ENCODE results near the gene PTK7. TPM values are rescaled to one million over a fixed set of nuclear protein-coding genes. Genes with fewer than 3 reads are reported as not detected.

PTK7 gene
- total and polyA plus RNA-seq, 2 donors from 2014 or later: 26.0 to 55.2 TPM

DNA sequence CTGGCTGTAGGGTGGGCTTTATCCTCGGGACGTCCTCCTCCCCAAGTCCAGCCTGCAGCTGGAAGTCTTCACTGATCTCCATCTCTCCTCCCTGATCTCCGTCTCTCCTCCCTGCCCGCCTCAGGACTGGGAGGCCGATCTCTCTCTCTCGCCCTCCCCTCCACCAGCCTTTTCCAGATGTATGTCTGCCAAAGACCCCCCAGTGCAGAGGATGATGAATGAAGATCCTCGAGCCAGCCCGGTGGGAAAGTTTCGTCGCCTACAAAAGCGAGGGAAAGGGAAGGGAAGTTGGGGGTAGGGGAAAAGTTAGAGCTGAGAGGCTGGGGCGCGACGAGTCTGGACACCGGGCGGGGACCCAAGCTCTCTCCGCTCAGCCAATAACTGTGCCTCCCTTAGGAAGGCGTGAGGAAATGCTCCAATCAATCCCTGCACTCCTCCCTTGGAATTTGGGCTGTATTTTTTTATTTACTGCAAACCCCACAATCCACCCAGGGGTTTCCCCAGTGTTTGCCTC lies 94.4 kb downstream of the PTK7 start:
- FAIRE-seq: no peak
- TF ChIP-seq CTCF (IDR thresholded peaks at IDR 0.05; ENCODE audit: borderline replicate concordance, extremely low read depth, insufficient read depth): no peak
- H3K4me3 ChIP-seq (ENCODE audit: low read length in 3 of 3): peak overlapping the region; percentile 53 to 91 (median 88)
- H3K27ac ChIP-seq (ENCODE audit: low read depth in 2 of 2, low read length in 2 of 2): peak overlapping the region; percentile 92 to 95
- peak overlapping the region; percentile 44 to 89 (median 67) for H3K9ac ChIP-seq (ENCODE audit: low read length in 3 of 3)
- H3K27me3 ChIP-seq (ENCODE audit: control insufficient read depth, insufficient read depth, low read length): no peaks in the 10 kb centered on the region
- intact Hi-C loops (cut with DNase I): no loop called here
- peaks cover 0 to 25% (median 23%) of the 10 kb centered on the region in 3 donors for H3K4me1 ChIP-seq (ENCODE audit: control insufficient read depth in 2 of 3, insufficient read depth in 2 of 3, low read depth in 1 of 3, low read length in 3 of 3)
- peaks cover 2 to 8% (median 5%) of the 10 kb centered on the region in 3 donors for H3K36me3 ChIP-seq (ENCODE audit: control insufficient read depth in 2 of 3, insufficient read depth in 3 of 3, low read length in 3 of 3)
- peak in 3 of 5 donors; percentile 82 to 95 (median 92) for DNase-seq
- no peaks in the 10 kb centered on the region for H3K9me3 ChIP-seq (ENCODE audit: control insufficient read depth in 2 of 3, insufficient read depth in 1 of 3, low read length in 3 of 3)

DNA sequence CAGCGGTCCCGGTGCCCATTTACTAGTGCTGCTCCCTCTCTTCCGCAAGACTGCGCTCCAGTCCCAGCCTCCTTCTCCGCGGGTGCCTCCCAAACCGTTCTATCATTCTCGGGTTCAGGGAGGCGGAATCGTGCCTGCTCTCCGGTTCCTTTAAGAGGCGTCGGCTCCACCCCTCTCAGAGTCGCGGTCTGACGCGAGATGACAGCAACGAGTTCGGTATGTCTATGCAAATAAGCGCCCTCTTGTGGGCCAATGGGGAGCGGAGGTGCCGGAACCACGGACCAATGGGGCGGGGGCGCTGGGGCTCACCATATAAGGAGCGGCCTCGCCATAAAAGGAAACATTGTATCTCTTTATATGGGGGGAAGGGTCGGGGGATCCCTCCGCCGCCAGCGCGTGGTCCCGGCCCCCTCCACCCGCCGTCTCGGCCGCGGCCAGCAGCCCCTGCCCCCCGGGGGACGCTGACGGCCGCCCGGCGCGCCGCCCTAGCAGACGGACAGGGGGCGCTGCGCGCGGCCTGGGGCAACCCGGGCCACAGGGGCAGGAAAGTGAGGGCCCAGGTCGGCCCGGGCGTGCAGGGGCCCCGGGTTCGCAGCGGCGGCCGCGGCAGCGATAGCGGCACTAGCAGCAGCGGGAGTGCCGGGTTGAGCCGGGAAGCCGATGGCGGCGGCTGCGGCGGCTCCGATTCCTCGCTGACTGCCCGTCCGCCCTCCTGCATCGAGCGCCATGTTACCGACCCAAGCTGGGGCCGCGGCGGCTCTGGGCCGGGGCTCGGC lies 95.0 kb downstream of the PTK7 start, which contains the start of gene SRF:
Gene SRF, plus strand, starts transcription at position 339 of the 776 bp plus-strand sequence. Its CDS starts 388 bp downstream, at position 727.
- Histone ChIP-seq H3K9ac (ENCODE audit: low read length in 3 of 3) (peak within 1 kb of the TSS; percentile 67 to 92 (median 89)), H3K4me1 (ENCODE audit: control insufficient read depth in 2 of 3, insufficient read depth in 2 of 3, low read depth in 1 of 3, low read length in 3 of 3) (peaks cover 0 to 25% (median 23%) of the 10 kb centered on the region in 3 donors), H3K27me3 (ENCODE audit: control insufficient read depth, insufficient read depth, low read length) (no peaks in the 10 kb centered on the region), H3K9me3 (ENCODE audit: control insufficient read depth in 2 of 3, insufficient read depth in 1 of 3, low read length in 3 of 3) (no peaks in the 10 kb centered on the region), H3K36me3 (ENCODE audit: control insufficient read depth in 2 of 3, insufficient read depth in 3 of 3, low read length in 3 of 3) (peaks cover 8 to 14% (median 10%) of the 10 kb centered on the region in 3 donors), H3K27ac (ENCODE audit: low read depth in 2 of 2, low read length in 2 of 2) (peak within 1 kb of the TSS; percentile 92 to 95), H3K4me3 (ENCODE audit: low read length in 3 of 3) (peak within 1 kb of the TSS; percentile 90 to 91 (median 91))
- peak; percentile 63 for TF ChIP-seq CTCF (IDR thresholded peaks at IDR 0.05; ENCODE audit: borderline replicate concordance, extremely low read depth, insufficient read depth)
- peak; percentile 84 for FAIRE-seq
- peak; percentile 100 for DNase-seq
- intact Hi-C loops (cut with DNase I): no loop called here

GRCh38 chr6:43171707-43172103 lies 95.6 kb downstream of the PTK7 start:
- peak in 2 of 5 donors; percentile 35 to 85 for DNase-seq
- Histone ChIP-seq H3K9ac (ENCODE audit: low read length in 3 of 3) (peak overlapping the region; percentile 30 to 92 (median 70)), H3K4me3 (ENCODE audit: low read length in 3 of 3) (peak overlapping the region; percentile 90 to 91 (median 91)), H3K36me3 (ENCODE audit: control insufficient read depth in 2 of 3, insufficient read depth in 3 of 3, low read length in 3 of 3) (peaks cover 8 to 20% (median 12%) of the 10 kb centered on the region in 3 donors), H3K9me3 (ENCODE audit: control insufficient read depth in 2 of 3, insufficient read depth in 1 of 3, low read length in 3 of 3) (no peaks in the 10 kb centered on the region), H3K27ac (ENCODE audit: low read depth in 2 of 2, low read length in 2 of 2) (peak overlapping the region; percentile 92 to 95), H3K4me1 (ENCODE audit: control insufficient read depth in 2 of 3, insufficient read depth in 2 of 3, low read depth in 1 of 3, low read length in 3 of 3) (peaks cover 0 to 25% (median 23%) of the 10 kb centered on the region in 3 donors), H3K27me3 (ENCODE audit: control insufficient read depth, insufficient read depth, low read length) (no peaks in the 10 kb centered on the region)
- FAIRE-seq: no peak
- no peak for TF ChIP-seq CTCF (IDR thresholded peaks at IDR 0.05; ENCODE audit: borderline replicate concordance, extremely low read depth, insufficient read depth)
- intact Hi-C loops (cut with DNase I): no loop called here
